Measurements from ENCODE around the gene DPYSL3.
A peak's percentile ranks its signal among the peaks of the same experiment; 100 is the strongest.

DPYSL3 gene

GRCh38 chr5:147360816-147361215 lies 149.1 kb downstream of the DPYSL3 start:
- DNase-seq: no peak

- DNase-seq: no peak
These were observed 150.3 kb downstream of the DPYSL3 start for GRCh38 chr5:147359581-147359980.

- DNase-seq: no peak
These were observed 150.8 kb downstream of the DPYSL3 start for GRCh38 chr5:147359101-147359500.

GRCh38 chr5:147349241-147349640 lies 160.6 kb downstream of the DPYSL3 start:
- peak; percentile 72 for DNase-seq

GRCh38 chr5:147348451-147348850 lies 161.4 kb downstream of the DPYSL3 start:
- no peak for DNase-seq

DNA sequence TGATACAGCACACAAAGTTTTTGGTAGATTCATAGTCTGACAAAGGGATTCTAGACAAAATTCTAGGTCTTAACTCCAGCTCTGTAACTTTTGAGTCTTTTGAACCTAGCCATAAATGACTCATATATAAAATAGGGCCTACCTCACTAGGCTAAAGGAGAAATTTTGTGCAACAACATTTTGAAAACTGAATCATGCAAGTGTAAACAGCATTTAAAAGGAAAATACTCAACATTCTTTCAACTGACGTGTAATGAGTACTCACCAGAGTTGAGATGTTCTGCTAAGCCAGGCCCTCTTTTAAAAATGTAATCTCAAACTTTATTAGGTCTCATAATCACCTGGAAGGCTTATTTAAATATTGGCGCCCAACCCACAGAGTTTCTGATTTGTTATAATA lies 161.8 kb downstream of the DPYSL3 start:
- no peak for DNase-seq

DNA sequence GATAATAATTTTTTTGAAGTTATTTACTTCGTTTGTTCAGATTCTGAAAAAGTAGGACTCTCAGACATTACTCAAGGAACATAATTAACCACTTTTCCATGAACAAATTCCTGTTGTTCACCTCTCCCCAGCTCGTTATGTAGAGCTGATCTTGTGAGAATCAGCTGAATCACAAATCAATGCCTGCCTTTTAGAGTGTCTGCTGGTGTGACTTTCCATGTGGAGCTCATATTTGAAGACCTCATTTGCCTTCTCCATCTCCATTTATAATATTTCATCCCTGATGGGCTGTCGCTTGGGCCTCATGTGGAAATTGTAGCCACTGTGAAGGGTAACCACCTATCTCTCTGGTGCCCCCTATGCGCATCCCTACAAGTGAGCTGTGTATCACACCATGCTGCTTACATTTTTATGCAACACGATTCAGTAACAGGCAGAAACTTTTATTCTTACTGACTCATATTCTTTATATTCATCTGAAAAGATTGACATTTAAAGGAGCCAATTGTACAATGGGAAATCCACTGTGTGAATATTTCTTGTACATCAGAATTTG lies 163.8 kb downstream of the DPYSL3 start:
- no peak for DNase-seq

- no peak for DNase-seq
These were observed 165.0 kb downstream of the DPYSL3 start for GRCh38 chr5:147344861-147345260.

- DNase-seq: no peak
These were observed 168.5 kb downstream of the DPYSL3 start for GRCh38 chr5:147341345-147341744.

GRCh38 chr5:147340941-147341340 lies 168.9 kb downstream of the DPYSL3 start:
- no peak for DNase-seq

Data from NCI-H2029 (cell line).